Cardiac septum (tissue), 1 donor: ENCODE data around the gene C2CD2. TPM values are rescaled to one million over a fixed set of nuclear protein-coding genes. Genes with fewer than 3 reads are reported as not detected.

ENCODE experiments used
- DNase-seq: peaks from one replicate; pipeline ENCODE4 v3.0.0-alpha.2; 2020; ENCODE audit warnings: low spot score
- intact Hi-C: fragments of 100-400 bp; cut with DNase I; formaldehyde crosslinking; loops from one replicate; pipeline ENCODE4 v1.14.0; 2022
- total RNA-seq: library from RNA; stranded (reverse); fragmentation: NEBNext Ultra II Directional; extraction: Animal tissue kit (Norgen Biotek cat#: 25700); gene quantifications from one replicate; pipeline ENCODE4 v1.2.1, GENCODE V29; 2021
- donor health status: DM: no; HTN: no; CAD: no.

C2CD2 gene
- total RNA-seq, 1 donor from 2014 or later = 7.7 TPM

DNA sequence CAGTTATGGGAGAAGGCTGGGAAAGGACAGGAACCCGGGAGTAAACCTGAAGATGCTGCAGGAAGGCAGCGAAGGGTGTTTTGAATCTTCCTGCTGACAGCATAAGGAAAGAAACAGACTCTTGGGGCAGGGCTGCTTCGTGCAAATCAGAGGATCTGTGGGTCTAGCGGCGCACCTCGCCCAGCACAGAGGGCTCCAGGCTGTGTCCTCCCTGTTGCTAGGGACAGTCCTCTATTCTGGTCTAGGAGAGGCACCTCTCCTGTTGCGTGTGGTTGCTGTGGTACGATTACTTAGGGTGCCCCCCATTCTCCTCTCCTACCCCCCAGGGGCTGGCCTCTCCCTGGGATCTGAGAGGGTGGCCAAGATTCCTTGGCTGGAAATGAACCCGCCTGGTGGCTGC, 11.4 kb downstream of the C2CD2 start:
- DNase-seq = no peak

GRCh38 chr21:41941941-41942340, 11.9 kb downstream of the C2CD2 start:
- intact Hi-C loops = no loop called here
- no peak for DNase-seq

More for the DNA sequence above, 11.4 kb downstream of the C2CD2 start:
- intact Hi-C loops = no loop called here

GRCh38 chr21:41940431-41940830, 13.4 kb downstream of the C2CD2 start:
- DNase-seq = no peak
- intact Hi-C loops = no loop called here

DNA sequence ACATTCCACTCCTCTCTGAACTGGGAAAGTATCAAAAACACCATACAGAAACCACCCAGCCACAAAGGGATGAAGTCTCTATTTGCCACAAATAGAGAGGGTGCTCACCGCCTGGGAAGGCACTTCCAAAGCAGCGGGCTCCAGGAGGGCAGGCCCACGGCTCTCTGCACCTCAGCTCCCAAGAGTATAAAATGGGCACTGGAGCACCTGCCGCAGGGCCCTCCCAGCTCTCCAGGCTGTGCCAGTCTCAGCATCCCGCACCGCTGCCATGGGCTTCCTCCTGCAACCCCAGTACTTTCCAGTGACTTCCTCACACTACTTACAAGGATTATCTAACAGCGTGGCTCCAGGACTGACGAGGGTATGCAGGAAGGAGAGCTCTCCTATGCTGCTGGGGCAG, 14.4 kb downstream of the C2CD2 start:
- DNase-seq = no peak
- intact Hi-C loops = no loop called here

DNA sequence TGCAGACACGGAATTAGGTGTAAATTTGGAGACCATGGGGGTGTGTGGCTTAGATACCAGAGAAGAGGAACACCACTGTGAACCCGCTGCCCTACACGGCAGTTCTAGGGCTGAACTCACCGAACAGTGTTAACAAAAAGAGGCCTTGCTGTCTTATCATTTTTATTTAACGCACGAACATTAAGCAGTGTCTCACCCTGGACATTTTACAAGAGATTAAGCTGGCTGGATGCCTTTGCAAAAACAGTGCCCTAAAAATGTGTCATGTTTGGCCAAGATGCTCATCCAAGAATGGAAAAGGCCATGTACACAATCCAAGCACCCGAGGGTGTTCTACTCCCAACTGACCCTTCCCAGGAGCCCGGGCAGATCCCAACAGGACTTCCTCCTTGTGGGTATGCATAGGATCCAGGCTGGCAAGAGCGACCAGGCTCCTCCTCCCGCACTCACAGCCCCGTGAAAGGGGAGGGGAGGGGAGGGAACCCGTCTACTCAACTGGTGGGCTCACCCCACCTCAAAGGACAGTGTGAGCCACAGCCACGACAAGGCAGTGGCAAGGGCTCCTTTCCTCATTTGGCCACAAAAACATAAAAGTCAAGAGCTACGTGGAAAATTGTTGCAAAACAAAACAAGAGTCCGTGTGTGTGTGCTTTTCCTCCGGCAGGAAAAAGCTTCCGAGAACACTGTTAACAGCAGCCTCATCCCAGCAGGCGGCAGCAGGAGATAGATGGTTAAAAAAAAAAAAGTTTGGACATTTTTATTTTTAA, 20.3 kb downstream of the C2CD2 start:
- DNase-seq = no peak
- intact Hi-C loops = loop anchor here (5.0 kb wide), 1 partner anchor 74 kb away; no protein-coding TSS in a partner anchor

DNA sequence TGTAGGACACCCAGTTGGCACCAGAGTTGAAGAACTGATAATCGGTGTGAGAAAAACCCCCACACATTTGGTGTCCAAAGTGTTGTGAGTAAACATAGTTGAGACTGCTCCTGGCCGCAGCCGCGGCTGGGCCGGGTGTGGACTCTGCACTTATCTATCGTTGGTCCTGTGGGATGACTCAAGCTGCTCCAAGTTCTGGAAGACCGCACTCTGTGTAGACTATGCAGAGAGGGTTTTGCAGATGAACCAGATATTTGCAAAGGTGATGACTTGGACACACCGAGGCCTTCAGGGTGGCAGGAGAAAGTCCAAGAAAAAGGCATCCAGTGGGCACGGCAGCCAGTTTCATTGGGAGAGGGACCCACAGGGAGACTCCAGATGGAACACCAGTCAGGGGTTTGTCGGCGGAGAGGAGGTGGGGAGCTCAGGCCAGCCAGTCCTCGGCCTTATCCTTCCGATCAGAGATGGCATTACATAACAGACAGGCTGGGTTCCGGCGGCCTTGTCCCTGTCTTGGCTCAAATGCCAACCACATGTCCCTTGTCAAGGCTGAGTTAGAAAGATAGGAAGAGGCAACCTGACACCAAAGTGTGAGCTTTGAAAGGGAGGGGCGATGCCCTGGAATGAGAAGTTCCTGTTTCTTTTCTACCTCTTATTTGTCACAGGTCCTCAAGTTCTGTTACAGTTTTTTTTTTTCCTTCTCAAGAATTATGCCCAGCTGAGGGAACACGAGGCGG, 21.1 kb downstream of the C2CD2 start:
- no peak for DNase-seq
- intact Hi-C loops = loop anchor here (5.0 kb wide), 1 partner anchor 75 kb away; no protein-coding TSS in a partner anchor

GRCh38 chr21:41932191-41932575, 21.6 kb downstream of the C2CD2 start:
- DNase-seq = no peak
- intact Hi-C loops = loop anchor here (5.0 kb wide), 1 partner anchor 75 kb away; no protein-coding TSS in a partner anchor

DNA sequence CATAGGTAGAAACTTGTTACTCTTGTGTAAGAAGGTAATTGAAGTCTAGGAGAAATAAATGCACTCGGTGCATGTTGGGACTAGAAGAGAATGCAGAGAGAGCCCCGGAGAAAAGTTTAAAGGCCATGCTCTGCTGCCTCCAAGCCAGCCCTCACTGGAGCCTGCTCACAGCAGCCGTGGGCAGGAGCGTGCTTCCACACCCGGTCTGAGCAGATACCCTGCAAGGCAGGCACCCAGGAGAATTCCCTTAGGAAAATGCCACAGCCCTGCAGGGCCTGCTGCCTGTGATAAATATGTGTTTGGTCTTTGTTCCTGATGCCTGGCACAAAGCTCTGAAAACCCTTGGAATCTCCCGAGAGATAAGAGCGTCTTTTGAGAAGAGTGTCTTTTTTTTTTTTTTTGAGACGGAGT, 22.8 kb downstream of the C2CD2 start:
- no peak for DNase-seq
- intact Hi-C loops = loop anchor here (5.0 kb wide), 1 partner anchor 76 kb away; no protein-coding TSS in a partner anchor

DNA sequence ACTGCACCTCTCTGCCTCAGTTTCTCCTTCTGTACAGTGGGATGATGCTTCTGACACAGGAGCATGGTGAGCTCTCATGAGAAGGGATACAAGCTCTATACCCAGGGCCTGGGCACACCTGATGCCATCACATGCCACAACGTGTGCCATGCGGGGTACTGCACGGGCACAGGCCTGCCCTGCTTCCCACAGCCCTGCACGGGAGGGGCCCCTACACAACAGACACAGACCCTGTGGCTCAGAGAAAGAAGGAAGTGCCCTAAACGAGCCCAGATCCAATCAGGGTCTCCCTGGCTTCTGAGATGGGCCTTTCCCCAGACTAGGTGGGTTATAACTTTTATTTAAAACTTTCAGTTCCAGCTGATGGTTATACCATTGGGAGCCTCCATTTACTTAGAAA, 24.6 kb downstream of the C2CD2 start:
- intact Hi-C loops = no loop called here

GRCh38 chr21:41928621-41929220, 25.1 kb downstream of the C2CD2 start:
- intact Hi-C loops = no loop called here
- DNase-seq = no peak

More for the DNA sequence above, 24.6 kb downstream of the C2CD2 start:
- no peak for DNase-seq

- no peak for DNase-seq
- intact Hi-C loops = no loop called here
These were observed 25.9 kb downstream of the C2CD2 start for GRCh38 chr21:41927727-41928409.

DNA sequence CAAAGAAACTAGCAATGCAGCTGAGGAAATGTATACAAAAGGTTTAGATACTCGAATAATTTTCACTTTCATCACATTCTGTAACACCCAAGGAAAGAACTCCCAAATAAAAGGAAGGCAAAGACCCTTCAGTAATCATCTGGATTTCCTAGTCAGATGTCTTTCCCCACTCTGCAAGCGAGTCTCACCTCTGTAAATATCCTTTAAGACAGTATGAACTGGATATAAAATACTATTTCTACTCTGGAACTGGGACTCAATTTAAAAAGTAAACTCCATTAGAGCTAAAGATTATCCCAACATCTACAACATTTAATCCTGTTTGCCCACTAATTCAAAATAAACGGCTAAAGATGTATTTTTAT, 27.0 kb downstream of the C2CD2 start:
- no peak for DNase-seq
- intact Hi-C loops = no loop called here

DNA sequence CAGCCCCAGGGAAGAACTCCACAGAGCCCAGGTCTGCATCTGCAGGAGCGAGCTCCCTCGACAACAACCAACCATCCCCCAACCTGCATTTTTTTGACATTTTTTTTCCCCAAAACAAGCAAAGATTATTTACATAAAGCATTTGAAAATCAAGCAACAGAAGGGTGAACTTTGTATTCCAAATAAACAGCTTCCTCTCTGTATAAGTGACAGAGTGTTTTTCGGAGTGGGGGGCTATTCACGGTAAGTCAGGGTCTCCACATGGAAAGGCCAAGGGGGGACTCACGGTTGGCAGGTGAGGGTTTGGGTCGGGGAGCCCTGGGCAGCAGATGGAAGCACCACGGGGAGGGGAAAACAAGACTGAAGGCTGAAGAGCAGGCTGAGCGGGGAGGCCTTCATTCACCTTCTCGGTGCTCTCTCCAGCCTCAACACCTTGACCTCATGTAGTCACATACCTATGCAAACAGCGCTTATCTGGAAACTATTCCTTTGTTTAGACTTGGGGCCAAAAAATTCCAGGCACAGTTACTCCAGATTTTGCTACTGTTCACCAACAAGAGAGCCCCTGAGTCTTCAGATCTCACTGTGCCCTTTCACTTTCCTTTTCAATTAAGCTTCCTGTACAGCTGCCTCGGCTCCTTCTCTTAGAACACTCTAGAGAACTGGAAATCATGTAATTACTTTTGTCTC, 27.6 kb downstream of the C2CD2 start:
- DNase-seq = no peak
- intact Hi-C loops = no loop called here

- DNase-seq = no peak
- intact Hi-C loops = no loop called here
These were observed 28.1 kb downstream of the C2CD2 start for GRCh38 chr21:41925767-41926116.

DNA sequence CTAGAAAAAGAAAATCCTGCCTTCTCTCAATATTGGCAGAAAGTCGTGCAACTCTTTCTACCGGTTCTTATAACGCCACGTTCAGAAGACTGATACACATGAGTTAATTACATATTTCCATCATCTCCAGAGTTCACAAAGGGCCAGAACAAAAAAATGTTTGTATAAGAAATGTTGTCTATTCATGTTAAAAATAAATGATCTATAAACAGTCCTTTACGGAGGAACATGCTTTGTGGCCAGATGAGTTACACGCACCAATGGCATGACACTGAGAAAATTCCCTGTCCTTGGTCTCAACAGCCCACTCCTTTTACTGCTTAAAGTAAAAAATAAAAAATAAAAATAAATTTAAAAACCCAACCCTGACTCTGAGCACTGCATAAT, 29.5 kb downstream of the C2CD2 start:
- intact Hi-C loops = no loop called here
- no peak for DNase-seq

- intact Hi-C loops = no loop called here
These were observed 30.0 kb downstream of the C2CD2 start for GRCh38 chr21:41923631-41924367.

DNA sequence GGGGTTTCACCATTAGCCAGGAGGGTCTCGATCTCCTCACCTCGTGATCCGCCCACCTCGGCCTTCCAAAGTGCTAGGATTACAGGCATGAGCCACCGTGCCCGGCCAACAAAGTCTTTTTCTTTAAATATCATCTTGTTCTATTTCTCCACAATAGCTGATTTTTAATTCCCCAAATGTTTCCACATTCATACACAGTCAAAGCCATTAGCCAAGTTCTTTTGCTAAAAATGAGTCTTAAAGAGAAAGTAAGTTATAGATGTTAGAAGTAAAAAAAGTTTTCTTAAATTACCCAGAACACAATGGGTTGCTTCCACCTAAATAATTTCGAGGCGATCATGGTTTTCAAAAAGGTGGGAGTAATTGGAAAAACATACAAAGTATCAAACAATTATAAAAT, 30.6 kb downstream of the C2CD2 start:
- no peak for DNase-seq
- intact Hi-C loops = no loop called here

More at GRCh38 chr21:41923631-41924367, 30.0 kb downstream of the C2CD2 start:
- no peak for DNase-seq

GRCh38 chr21:41921021-41921420, 32.8 kb downstream of the C2CD2 start:
- intact Hi-C loops = no loop called here
- no peak for DNase-seq

- no peak for DNase-seq
- intact Hi-C loops = no loop called here
These were observed 33.3 kb downstream of the C2CD2 start for GRCh38 chr21:41920476-41920875.
